Islet of Langerhans (tissue), 1 donor: ENCODE data around the gene TNFSF13.

Experiments
- FAIRE-seq: peaks from one replicate; lab custom pipeline; 2011; peaks lifted over from hg19 to GRCh38; lab: Jason Lieb, UNC

TNFSF13 gene

GRCh38 chr17:7552621-7553051, 5.9 kb upstream of the TNFSF13 start:
- no peak for FAIRE-seq

GRCh38 chr17:7553356-7553755, 5.2 kb upstream of the TNFSF13 start:
- FAIRE-seq, result no peak

DNA sequence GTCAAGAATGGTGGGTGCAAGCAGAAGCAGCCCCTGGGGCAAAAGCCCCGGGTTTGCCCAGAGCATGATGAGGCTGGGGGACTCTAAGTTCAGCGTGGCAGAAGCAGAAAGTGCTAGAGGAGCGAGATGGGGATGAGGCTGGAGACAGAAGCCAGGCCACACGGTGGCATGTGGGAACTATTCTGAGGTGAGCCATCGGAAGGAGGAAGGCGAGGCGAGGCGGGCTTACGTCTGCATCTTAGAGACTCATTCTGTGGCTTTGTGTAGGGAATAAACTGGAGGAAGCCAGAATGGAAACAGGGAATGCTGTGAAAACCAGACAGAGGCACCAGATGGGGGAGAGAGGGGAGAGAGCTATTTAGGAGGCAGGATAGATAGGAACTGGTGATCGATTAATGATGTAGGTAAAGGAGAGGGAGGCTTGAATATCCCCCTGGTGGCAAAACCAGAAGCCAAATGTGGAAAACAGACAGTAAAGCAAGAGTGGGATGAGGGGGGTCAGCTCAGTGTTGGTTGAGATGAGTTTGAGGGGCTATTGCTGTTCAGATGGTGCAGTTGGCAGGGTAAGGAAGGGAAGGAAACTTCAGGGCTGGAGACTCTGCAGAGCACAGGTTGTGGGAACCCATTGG, 3.1 kb upstream of the TNFSF13 start:
- FAIRE-seq, result no peak

- no peak for FAIRE-seq
These were observed 1.9 kb upstream of the TNFSF13 start for GRCh38 chr17:7556627-7557026.

- FAIRE-seq, result no peak
These were observed 1.3 kb upstream of the TNFSF13 start for GRCh38 chr17:7557147-7557764.

GRCh38 chr17:7557775-7558543, 591 bp upstream of the TNFSF13 start:
- no peak for FAIRE-seq

DNA sequence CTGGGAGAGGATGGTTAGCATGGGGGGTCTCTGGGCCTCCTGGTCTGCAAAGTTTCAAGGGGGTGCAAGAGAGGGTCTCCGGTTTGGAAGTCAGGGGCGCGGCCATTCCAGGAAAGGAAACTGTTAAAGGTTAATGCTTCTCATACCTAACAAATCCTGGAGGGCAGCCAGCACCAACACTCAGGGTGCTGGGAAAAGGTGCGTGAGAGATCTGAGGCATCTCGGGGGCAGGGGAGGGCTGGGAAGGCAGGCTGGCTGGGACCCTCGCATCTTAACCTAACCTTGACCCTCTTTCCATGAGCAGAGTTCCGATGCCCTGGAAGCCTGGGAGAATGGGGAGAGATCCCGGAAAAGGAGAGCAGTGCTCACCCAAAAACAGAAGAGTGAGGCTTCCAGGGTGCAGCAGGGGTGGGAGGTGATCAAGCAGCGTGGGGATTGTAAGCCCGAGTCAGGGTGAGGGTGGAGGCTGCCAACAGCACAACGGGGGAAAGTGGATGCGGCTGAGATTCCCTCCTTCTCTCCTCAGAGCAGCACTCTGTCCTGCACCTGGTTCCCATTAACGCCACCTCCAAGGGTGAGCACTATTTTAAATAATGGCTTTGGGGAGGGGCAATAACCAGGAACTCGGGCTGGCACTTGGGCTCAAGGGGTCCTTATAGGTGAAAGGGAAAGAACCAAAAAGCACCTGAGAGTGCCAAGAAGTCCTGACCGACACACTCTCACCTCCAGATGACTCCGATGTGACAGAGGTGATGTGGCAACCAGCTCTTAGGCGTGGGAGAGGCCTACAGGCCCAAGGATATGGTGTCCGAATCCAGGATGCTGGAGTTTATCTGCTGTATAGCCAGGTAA, 996 bp downstream of the TNFSF13 start:
- no peak for FAIRE-seq

DNA sequence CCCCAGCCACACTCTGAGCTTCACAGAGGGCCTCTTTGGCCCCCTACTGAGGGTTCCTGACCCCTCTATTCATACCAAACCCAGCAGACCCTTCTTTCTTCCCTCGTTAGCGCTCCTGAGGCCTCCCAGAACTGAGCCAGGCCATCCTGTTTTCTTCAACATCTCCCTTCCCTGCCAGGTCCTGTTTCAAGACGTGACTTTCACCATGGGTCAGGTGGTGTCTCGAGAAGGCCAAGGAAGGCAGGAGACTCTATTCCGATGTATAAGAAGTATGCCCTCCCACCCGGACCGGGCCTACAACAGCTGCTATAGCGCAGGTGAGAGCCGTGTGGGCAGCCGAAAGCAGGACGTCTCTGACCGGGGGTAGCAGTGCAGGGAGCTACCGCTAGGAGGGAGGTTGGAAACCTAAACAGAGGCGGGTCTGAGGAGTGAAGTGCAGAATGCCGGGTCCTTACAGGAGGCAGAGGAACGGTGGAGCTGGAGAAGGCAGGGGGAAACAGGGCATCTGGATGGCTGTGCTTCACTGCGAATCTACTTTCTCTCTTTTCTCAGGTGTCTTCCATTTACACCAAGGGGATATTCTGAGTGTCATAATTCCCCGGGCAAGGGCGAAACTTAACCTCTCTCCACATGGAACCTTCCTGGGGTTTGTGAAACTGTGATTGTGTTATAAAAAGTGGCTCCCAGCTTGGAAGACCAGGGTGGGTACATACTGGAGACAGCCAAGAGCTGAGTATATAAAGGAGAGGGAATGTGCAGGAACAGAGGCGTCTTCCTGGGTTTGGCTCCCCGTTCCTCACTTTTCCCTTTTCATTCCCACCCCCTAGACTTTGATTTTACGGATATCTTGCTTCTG, 1.9 kb downstream of the TNFSF13 start:
- FAIRE-seq, result no peak

DNA sequence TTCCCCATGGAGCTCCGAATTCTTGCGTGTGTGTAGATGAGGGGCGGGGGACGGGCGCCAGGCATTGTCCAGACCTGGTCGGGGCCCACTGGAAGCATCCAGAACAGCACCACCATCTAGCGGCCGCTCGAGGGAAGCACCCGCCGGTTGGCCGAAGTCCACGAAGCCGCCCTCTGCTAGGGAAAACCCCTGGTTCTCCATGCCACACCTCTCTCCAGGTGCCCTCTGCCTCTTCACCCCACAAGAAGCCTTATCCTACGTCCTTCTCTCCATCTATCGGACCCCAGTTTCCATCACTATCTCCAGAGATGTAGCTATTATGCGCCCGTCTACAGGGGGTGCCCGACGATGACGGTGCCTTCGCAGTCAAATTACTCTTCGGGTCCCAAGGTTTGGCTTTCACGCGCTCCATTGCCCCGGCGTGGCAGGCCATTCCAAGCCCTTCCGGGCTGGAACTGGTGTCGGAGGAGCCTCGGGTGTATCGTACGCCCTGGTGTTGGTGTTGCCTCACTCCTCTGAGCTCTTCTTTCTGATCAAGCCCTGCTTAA, 2.6 kb downstream of the TNFSF13 start:
- no peak for FAIRE-seq

DNA sequence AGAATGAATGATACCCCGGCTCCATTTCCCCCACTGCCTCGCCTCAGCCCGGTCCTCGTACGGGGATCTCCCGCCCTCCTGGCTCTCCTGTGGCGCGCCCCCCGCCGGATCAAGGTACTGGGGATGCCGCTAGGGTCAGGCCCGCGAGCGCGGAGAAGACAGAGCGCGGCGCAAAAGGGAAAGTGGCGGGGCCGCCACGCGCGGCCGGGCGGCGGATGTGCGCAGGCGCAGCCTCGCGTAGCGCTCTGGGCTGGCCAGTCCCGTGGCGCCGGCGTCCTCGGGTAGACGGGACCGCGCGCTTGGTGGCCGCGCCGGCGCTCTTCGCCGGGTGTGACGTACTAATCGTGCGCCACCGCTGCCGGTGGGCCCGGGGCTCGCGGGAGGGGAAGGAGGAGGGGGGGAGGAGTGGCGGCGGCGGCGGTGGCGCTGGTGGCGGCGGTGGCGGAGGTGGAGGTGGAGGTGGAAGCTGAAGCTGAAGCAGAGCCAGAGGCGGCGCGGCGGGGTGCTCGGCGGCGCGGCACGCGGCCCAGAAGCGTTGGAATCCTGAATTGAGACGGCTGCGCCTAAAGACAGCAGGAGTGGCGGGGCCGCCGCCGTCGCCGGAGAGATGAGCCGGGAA, 3.1 kb downstream of the TNFSF13 start, which contains the start of gene SENP3:
TSS of gene SENP3 (plus strand) at position 331 of the 619 bp plus-strand sequence. CDS start 1,158 bp downstream, outside the sequence.
- no peak for FAIRE-seq

GRCh38 chr17:7562208-7562605, 3.7 kb downstream of the TNFSF13 start:
- no peak for FAIRE-seq

DNA sequence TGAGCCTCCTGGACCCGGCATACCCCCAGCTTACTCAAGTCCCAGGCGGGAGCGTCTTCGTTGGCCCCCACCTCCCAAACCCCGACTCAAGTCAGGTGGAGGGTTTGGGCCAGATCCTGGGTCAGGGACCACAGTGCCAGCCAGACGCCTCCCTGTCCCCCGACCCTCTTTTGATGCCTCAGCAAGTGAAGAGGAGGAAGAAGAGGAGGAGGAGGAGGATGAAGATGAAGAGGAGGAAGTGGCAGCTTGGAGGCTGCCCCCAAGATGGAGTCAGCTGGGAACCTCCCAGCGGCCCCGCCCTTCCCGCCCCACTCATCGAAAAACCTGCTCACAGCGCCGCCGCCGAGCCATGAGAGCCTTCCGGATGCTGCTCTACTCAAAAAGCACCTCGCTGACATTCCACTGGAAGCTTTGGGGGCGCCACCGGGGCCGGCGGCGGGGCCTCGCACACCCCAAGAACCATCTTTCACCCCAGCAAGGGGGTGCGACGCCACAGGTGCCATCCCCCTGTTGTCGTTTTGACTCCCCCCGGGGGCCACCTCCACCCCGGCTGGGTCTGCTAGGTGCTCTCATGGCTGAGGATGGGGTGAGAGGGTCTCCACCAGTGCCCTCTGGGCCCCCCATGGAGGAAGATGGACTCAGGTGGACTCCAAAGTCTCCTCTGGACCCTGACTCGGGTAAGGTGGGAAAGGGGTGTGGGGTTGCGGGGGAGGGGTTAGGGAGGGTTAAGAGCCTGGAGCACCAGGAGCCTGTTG, 4.7 kb downstream of the TNFSF13 start:
- FAIRE-seq, result no peak

DNA sequence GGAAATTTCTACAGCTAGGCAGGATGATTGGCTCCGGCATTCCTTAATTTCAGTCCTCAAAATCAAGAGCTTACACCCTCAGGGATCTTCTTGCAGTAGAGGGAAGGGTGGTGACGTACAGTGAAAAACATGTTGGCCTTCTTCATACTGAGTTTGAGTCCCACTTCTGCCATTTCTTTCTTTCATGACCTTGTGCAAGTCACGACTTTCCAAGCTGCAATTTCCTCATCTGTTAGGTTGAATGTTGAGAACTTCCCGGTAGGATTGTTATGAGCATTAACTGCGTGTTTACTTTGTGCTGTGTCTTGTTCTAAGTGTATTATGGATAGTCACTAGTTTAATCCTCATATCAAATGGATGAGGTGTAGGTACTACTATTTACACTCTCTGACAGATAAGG, 11.0 kb downstream of the TNFSF13 start:
- no peak for FAIRE-seq

- no peak for FAIRE-seq
These were observed 11.8 kb downstream of the TNFSF13 start for GRCh38 chr17:7570351-7570750.

- FAIRE-seq, result peak; percentile 86
These were observed 13.7 kb downstream of the TNFSF13 start for GRCh38 chr17:7572338-7572587.

DNA sequence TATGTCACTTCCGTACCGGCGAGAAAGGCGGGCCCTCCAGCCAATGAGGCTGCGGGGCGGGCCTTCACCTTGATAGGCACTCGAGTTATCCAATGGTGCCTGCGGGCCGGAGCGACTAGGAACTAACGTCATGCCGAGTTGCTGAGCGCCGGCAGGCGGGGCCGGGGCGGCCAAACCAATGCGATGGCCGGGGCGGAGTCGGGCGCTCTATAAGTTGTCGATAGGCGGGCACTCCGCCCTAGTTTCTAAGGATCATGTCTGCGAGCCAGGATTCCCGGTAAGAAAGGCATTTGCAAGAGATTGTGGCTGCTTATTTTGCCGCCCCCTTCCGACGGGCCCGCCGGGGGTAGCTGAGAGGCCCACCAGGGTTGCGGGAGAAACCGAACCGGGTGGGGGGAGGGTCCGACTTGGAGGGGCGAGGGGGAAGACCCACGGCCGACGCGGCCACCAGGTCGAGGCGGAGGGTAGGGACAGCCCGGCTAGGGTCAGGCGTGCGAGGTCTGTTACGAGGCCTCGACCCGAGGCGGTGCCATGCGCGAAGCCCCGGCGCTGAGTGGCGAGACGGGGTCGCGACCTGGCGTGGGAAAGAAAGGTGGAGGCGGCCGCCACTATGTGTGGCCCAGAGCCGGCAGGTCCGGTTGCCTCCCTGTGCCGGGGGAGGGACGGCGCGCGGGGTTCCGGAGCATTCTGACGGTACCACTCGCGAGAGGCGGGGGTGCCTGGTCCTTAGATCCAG, 14.2 kb downstream of the TNFSF13 start:
- no peak for FAIRE-seq

DNA sequence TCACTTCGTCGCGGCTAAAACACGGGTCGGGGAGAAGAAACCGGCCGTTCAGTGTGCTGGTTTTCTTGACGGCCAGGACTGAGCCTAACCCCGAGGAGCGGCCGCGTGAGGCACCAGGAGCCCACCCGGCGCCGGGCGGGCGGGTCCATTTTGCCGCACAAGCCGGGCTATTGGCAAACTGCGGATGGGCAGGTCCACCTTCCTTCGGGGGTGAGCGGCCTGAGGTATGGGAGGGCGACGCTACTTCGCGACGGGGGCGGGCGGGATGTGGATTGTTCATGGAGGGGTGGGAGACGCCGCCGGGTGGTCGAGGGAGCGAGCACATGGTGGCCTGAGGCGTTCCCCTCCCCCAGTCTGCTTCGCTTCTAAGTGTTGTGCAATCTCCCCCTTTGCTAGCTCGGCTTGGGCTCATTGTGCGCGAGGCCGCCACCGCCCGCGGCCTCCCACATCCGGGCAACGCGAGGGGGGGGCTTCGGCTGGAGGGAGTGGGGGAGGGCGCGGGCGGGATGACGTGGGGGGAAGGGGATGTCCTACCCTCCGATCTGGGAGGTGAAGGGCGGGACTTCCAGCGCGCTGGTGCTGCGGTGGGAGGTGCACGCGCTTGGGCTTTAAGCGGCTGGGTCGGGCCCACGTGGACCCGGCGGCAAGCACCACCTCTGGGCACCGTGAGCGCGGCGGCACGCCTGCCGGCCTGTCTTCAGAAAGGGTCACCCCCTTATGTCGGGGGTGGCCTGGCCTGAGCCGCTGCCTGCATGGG, 15.0 kb downstream of the TNFSF13 start:
- no peak for FAIRE-seq

DNA sequence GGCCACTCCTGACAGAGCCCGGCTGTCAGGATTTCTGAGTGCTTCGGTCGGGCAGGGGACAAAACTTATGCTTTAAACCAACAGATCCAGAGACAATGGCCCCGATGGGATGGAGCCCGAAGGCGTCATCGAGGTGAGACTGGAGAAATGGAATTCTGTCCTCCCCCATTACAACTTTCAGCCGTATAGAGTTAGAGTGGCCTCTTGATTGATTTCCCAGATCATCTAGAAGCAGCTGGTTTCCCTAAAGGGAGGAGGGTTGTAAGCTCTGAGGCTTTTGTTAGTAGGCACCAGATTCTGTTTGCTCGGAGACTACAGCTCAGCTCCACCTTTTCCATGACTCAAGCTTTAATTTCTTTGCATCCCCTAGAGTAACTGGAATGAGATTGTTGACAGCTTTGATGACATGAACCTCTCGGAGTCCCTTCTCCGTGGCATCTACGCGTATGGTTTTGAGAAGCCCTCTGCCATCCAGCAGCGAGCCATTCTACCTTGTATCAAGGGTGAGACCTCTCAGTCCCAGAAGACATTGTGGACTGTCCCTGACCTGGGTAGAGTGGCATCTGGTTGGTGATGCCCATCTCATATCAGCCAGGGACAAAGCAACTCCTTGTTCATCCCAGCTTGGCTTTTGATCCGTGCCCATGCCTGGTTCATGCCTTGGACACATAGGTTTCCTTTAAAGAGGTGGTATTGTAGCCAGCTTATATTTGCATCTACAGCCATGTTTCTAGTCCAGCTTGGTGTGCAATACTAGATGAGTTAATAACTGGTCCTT, 15.8 kb downstream of the TNFSF13 start:
- FAIRE-seq, result no peak
